ENCODE data around the gene EXOG.

Gene EXOG

DNA sequence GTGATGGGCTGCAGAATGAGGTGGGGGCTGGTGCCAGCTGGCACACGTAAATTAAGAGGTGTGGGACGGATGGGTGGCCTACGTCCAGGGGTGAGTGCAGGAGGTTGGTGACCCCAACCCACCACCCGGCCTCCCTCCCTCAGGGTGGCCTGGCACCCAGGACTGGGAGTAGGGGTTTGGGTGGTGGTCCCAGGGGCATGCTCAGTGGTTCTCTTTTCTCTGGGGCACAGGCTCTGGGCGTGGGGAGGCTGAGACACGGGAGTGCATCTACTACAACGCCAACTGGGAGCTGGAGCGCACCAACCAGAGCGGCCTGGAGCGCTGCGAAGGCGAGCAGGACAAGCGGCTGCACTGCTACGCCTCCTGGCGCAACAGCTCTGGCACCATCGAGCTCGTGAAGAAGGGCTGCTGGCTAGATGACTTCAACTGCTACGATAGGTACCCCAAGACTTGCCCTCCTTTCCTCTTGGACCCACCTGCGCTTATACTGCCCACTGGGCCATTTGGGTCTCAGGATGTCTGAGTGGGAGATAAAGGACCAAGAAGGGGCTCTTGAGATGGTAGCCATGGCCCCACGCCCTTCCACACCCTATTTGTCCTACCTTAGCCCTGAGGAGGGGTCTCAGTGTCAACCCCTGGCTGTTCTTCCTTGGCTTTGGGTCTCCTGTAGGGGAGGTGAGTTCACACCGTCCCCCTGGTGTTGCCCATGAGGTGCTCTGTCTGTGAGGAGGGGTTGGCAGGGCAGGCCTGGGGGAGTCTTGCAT lies 18.9 kb upstream of the EXOG start:
- Histone ChIP-seq H3K9me2 (replicated peaks; ENCODE audit: control insufficient read depth, low read length) (no peaks in the 10 kb centered on the region), H3K4me2 (ENCODE audit: low read length) (no peak overlapping the region), H3K79me2 (ENCODE audit: control insufficient read depth, low read length) (peaks cover 21% of the 10 kb centered on the region), H3K27me3 (ENCODE audit: control insufficient read depth, low read length) (no peaks in the 10 kb centered on the region), H3K4me3 (ENCODE audit: low read length) (no peak overlapping the region), H3F3A (ENCODE audit: control insufficient read depth, insufficient read depth) (no peaks in the 10 kb centered on the region), H4K20me1 (ENCODE audit: control insufficient read depth, insufficient read depth, low read depth, low read length) (no peaks in the 10 kb centered on the region), H3K4me1 (ENCODE audit: control insufficient read depth, low read length) (no peaks in the 10 kb centered on the region), H3K36me3 (ENCODE audit: control insufficient read depth, low read length) (peaks cover 27% of the 10 kb centered on the region), H3K9me3 (ENCODE audit: control insufficient read depth, insufficient read depth, low read length) (no peaks in the 10 kb centered on the region), H3K27ac (ENCODE audit: low read depth, low read length) (no peak overlapping the region)
- no peak for TF ChIP-seq EZH2phosphoT487 (IDR thresholded peaks at IDR 0.05; ENCODE audit: borderline replicate concordance, low read length)

DNA sequence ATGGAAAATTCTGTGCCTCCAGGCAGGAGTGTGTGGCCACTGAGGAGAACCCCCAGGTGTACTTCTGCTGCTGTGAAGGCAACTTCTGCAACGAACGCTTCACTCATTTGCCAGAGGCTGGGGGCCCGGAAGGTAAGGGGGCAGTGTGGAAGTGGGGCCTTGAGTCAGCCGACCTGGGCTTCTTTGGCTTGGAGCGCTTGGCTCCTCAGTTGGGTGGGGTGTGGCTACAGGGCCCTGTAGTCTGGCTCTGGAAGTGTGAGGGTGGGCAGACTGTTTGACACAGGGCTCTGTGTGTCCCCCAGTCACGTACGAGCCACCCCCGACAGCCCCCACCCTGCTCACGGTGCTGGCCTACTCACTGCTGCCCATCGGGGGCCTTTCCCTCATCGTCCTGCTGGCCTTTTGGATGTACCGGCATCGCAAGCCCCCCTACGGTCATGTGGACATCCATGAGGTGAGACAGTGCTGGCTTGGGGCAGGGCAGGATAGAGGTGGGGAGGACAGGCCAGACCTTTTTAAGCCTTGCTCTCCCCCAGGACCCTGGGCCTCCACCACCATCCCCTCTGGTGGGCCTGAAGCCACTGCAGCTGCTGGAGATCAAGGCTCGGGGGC lies 18.2 kb upstream of the EXOG start:
- peaks cover 34% of the 10 kb centered on the region for H3K36me3 ChIP-seq (ENCODE audit: control insufficient read depth, low read length)
- H3K4me2 ChIP-seq (ENCODE audit: low read length), result no peak overlapping the region
- no peaks in the 10 kb centered on the region for H3K4me1 ChIP-seq (ENCODE audit: control insufficient read depth, low read length)
- H3K27ac ChIP-seq (ENCODE audit: low read depth, low read length), result no peak overlapping the region
- no peaks in the 10 kb centered on the region for H3K27me3 ChIP-seq (ENCODE audit: control insufficient read depth, low read length)
- H4K20me1 ChIP-seq (ENCODE audit: control insufficient read depth, insufficient read depth, low read depth, low read length), result no peaks in the 10 kb centered on the region
- H3F3A ChIP-seq (ENCODE audit: control insufficient read depth, insufficient read depth), result no peaks in the 10 kb centered on the region
- peaks cover 17% of the 10 kb centered on the region for H3K79me2 ChIP-seq (ENCODE audit: control insufficient read depth, low read length)
- TF ChIP-seq, protein P1, sequence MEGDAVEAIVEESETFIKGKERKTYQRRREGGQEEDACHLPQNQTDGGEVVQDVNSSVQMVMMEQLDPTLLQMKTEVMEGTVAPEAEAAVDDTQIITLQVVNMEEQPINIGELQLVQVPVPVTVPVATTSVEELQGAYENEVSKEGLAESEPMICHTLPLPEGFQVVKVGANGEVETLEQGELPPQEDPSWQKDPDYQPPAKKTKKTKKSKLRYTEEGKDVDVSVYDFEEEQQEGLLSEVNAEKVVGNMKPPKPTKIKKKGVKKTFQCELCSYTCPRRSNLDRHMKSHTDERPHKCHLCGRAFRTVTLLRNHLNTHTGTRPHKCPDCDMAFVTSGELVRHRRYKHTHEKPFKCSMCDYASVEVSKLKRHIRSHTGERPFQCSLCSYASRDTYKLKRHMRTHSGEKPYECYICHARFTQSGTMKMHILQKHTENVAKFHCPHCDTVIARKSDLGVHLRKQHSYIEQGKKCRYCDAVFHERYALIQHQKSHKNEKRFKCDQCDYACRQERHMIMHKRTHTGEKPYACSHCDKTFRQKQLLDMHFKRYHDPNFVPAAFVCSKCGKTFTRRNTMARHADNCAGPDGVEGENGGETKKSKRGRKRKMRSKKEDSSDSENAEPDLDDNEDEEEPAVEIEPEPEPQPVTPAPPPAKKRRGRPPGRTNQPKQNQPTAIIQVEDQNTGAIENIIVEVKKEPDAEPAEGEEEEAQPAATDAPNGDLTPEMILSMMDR (IDR thresholded peaks at IDR 0.05; ENCODE audit: low read depth, low read length, poor library complexity, severe bottlenecking), result no peak
- TF ChIP-seq EZH2phosphoT487 (IDR thresholded peaks at IDR 0.05; ENCODE audit: borderline replicate concordance, low read length), result no peak
- no peaks in the 10 kb centered on the region for H3K9me2 ChIP-seq (replicated peaks; ENCODE audit: control insufficient read depth, low read length)
- H3K4me3 ChIP-seq (ENCODE audit: low read length), result no peak overlapping the region
- H3K9me3 ChIP-seq (ENCODE audit: control insufficient read depth, insufficient read depth, low read length), result no peaks in the 10 kb centered on the region

DNA sequence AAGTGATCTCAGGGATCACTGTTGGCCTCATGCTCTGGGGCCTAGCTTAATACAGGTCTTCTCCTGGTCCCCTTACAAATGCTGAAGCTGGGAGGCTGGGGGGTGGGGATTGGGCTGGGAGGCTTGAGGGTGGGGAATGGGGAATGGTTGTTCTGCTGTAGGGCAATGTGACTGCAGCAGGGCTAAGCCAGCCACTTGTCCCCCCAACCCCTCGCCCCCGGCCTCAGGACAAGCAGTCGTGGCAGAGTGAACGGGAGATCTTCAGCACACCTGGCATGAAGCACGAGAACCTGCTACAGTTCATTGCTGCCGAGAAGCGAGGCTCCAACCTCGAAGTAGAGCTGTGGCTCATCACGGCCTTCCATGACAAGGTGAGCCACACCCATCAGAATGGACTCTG lies 17.2 kb upstream of the EXOG start:
- no peak overlapping the region for H3K27ac ChIP-seq (ENCODE audit: low read depth, low read length)
- TF ChIP-seq, protein P1 (IDR thresholded peaks at IDR 0.05; ENCODE audit: low read depth, low read length, poor library complexity, severe bottlenecking), result no peak
- TF ChIP-seq EZH2phosphoT487 (IDR thresholded peaks at IDR 0.05; ENCODE audit: borderline replicate concordance, low read length), result no peak
- H3K9me3 ChIP-seq (ENCODE audit: control insufficient read depth, insufficient read depth, low read length), result no peaks in the 10 kb centered on the region
- H3K36me3 ChIP-seq (ENCODE audit: control insufficient read depth, low read length), result peaks cover 34% of the 10 kb centered on the region
- no peaks in the 10 kb centered on the region for H3K9me2 ChIP-seq (replicated peaks; ENCODE audit: control insufficient read depth, low read length)
- H3K79me2 ChIP-seq (ENCODE audit: control insufficient read depth, low read length), result peaks cover 13% of the 10 kb centered on the region
- no peaks in the 10 kb centered on the region for H4K20me1 ChIP-seq (ENCODE audit: control insufficient read depth, insufficient read depth, low read depth, low read length)
- H3K4me1 ChIP-seq (ENCODE audit: control insufficient read depth, low read length), result no peaks in the 10 kb centered on the region
- no peak overlapping the region for H3K4me3 ChIP-seq (ENCODE audit: low read length)
- no peaks in the 10 kb centered on the region for H3K27me3 ChIP-seq (ENCODE audit: control insufficient read depth, low read length)
- H3F3A ChIP-seq (ENCODE audit: control insufficient read depth, insufficient read depth), result no peaks in the 10 kb centered on the region
- H3K4me2 ChIP-seq (ENCODE audit: low read length), result no peak overlapping the region

All from DOHH2 (cell line).